Measurements from ENCODE around the gene GLA.

Gene GLA

GRCh38 chrX:101415180-101416145 is 7.7 kb upstream of the GLA start:
- H3K4me3 ChIP-seq (ENCODE audit: low read depth, low read length), result no peak overlapping the region
- peak; percentile 69 for TF ChIP-seq CTCF (IDR thresholded peaks at IDR 0.05; ENCODE audit: borderline replicate concordance, insufficient read depth, low read depth, low read length)

- no peak overlapping the region for H3K4me3 ChIP-seq (ENCODE audit: low read depth, low read length)
- TF ChIP-seq CTCF (IDR thresholded peaks at IDR 0.05; ENCODE audit: borderline replicate concordance, insufficient read depth, low read depth, low read length), result no peak
Measured at GRCh38 chrX:101411984-101412383, 4.3 kb upstream of the GLA start.

- no peak overlapping the region for H3K4me3 ChIP-seq (ENCODE audit: low read depth, low read length)
- TF ChIP-seq CTCF (IDR thresholded peaks at IDR 0.05; ENCODE audit: borderline replicate concordance, insufficient read depth, low read depth, low read length), result no peak
Measured at GRCh38 chrX:101410461-101410860, 2.7 kb upstream of the GLA start.

GRCh38 chrX:101409043-101409442 is 1.3 kb upstream of the GLA start:
- TF ChIP-seq CTCF (IDR thresholded peaks at IDR 0.05; ENCODE audit: borderline replicate concordance, insufficient read depth, low read depth, low read length), result no peak
- peak overlapping the region; percentile 59 for H3K4me3 ChIP-seq (ENCODE audit: low read depth, low read length)

GRCh38 chrX:101408532-101408841 is 762 bp upstream of the GLA start:
- no peak for TF ChIP-seq CTCF (IDR thresholded peaks at IDR 0.05; ENCODE audit: borderline replicate concordance, insufficient read depth, low read depth, low read length)
- H3K4me3 ChIP-seq (ENCODE audit: low read depth, low read length), result peak overlapping the region; percentile 59

- TF ChIP-seq CTCF (IDR thresholded peaks at IDR 0.05; ENCODE audit: borderline replicate concordance, insufficient read depth, low read depth, low read length), result no peak
- peak overlapping the region; percentile 82 for H3K4me3 ChIP-seq (ENCODE audit: low read depth, low read length)
Measured at GRCh38 chrX:101407167-101407747, 468 bp downstream of the GLA start.

- no peak overlapping the region for H3K4me3 ChIP-seq (ENCODE audit: low read depth, low read length)
- TF ChIP-seq CTCF (IDR thresholded peaks at IDR 0.05; ENCODE audit: borderline replicate concordance, insufficient read depth, low read depth, low read length), result no peak
Measured at GRCh38 chrX:101399825-101400224, 7.9 kb downstream of the GLA start.
